Thymus (tissue), 11 donors: ENCODE data around the gene LRRC52. TPM values are rescaled to one million over a fixed set of nuclear protein-coding genes. Genes with fewer than 3 reads are reported as not detected.

Source experiments
- DNase-seq, 9 donors: peaks; one replicate each; pipeline ENCODE4 v3.0.0-alpha.2; 2013; ENCODE audit warnings: low spot score in 9 of 9, low read depth in 6 of 9, missing footprints in 1 of 9
- H3K27ac ChIP-seq, 2 donors: one replicate each; pipeline ENCODE4 v1.5.1; 2013; ENCODE audit warnings: control low read depth in 1 of 2, low read depth in 1 of 2, low read length in 1 of 2, mild to moderate bottlenecking in 1 of 2, moderate library complexity in 1 of 2
- H3K27me3 ChIP-seq, 2 donors: one replicate each; pipeline ENCODE4 v1.5.1; 2013; ENCODE audit warnings: low read length in 1 of 2; ENCODE audit not compliant: control insufficient read depth in 2 of 2, insufficient read depth in 1 of 2
- H3K36me3 ChIP-seq, 2 donors: one replicate each; pipeline ENCODE4 v1.5.1; 2013; ENCODE audit warnings: low read length in 1 of 2, mild to moderate bottlenecking in 1 of 2, moderate library complexity in 1 of 2; ENCODE audit not compliant: control insufficient read depth in 2 of 2, insufficient read depth in 2 of 2
- H3K4me1 ChIP-seq, 2 donors: one replicate each; pipeline ENCODE4 v1.5.1; 2013; ENCODE audit warnings: low read length in 2 of 2; ENCODE audit not compliant: control insufficient read depth in 2 of 2, insufficient read depth in 2 of 2
- H3K4me3 ChIP-seq, 2 donors: one replicate each; pipeline ENCODE4 v1.5.1; 2013; ENCODE audit warnings: low read length in 2 of 2, control low read depth in 1 of 2, mild to moderate bottlenecking in 1 of 2
- H3K9me3 ChIP-seq, 2 donors: one replicate each; pipeline ENCODE4 v1.5.1; 2013; ENCODE audit warnings: low read length in 1 of 2, mild to moderate bottlenecking in 1 of 2; ENCODE audit not compliant: control insufficient read depth in 2 of 2, insufficient read depth in 1 of 2
- WGBS: extraction: QIAGEN DNeasy Blood & Tissue Kit; methylation state at CpG from one replicate; pipeline ENCODE4 v1.1.7; 2013; 5-methylcytosine and 5-hydroxymethylcytosine counted together
- polyA plus RNA-seq: library from polyadenylated mRNA; stranded (reverse); fragments of 200-250 nt; gene quantifications from one replicate; pipeline ENCODE4 v1.2.3, GENCODE V29; 2013
- total RNA-seq: library from RNA; stranded (reverse); fragments of 120-200 nt; gene quantifications from one replicate; pipeline ENCODE4 v1.2.4, GENCODE V29; 2013
- donor health status: healthy.

Gene LRRC52
- total and polyA plus RNA-seq, 2 donors, result 0.05 TPM; not detected in 1

- 90% methylated on average over 4 of the region's 4 CpGs for WGBS
- no peaks in the 10 kb centered on the region for H3K4me1 ChIP-seq
- no peak for DNase-seq
- H3K36me3 ChIP-seq, result no peaks in the 10 kb centered on the region
- H3K27ac ChIP-seq, result no peak overlapping the region
- no peaks in the 10 kb centered on the region for H3K27me3 ChIP-seq
- H3K9me3 ChIP-seq, result no peaks in the 10 kb centered on the region
- H3K4me3 ChIP-seq, result no peak overlapping the region
Observed at GRCh38 chr1:165533254-165533653, 10.5 kb upstream of the LRRC52 start.

GRCh38 chr1:165536016-165536415 is 7.8 kb upstream of the LRRC52 start:
- WGBS, result 82% methylated on average over 3 of the region's 3 CpGs
- Histone ChIP-seq H3K36me3 (no peaks in the 10 kb centered on the region), H3K9me3 (no peaks in the 10 kb centered on the region), H3K27me3 (no peaks in the 10 kb centered on the region), H3K27ac (no peak overlapping the region), H3K4me1 (no peaks in the 10 kb centered on the region), H3K4me3 (no peak overlapping the region)
- DNase-seq, result no peak

DNA sequence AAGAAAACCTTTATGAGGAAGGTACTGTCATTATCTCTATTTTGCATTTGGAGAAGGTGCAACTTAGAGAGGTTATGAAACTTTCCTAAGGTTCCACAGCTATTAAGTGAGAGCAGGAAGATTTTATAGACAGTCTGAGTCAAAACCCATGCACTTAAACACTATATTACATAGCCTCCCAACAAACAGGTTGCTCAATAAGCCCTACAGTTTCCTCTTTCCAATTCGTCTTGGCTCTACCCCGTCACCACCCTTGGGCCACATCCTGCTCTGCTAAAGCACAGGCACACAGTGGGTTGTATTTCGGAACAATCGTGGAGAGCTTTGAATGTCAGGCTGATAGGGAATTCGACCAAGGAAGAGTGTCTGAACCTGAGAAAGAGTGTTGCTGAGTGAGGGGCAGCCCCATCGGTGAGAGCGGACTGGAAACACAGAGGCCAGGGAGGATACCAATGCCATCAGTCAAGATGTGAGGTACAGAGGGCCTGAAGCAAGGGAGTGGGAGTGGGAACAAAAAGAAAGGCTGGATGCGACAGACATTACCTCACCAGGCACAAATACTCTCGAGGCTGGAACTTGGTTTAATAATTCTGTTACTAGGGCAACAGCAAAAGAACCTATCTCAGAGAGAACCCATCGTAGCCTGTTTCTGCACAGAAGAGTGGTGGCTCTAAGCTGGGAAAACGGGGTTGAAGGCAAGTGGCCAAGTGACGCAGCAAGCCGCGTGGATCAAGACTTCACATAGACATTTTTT is 6.3 kb upstream of the LRRC52 start:
- H3K4me1 ChIP-seq, result no peaks in the 10 kb centered on the region
- H3K27ac ChIP-seq, result no peak overlapping the region
- no peak overlapping the region for H3K4me3 ChIP-seq
- H3K27me3 ChIP-seq, result no peaks in the 10 kb centered on the region
- H3K36me3 ChIP-seq, result no peaks in the 10 kb centered on the region
- WGBS, result 64% methylated on average over 14 of the region's 14 CpGs
- H3K9me3 ChIP-seq, result no peaks in the 10 kb centered on the region
- DNase-seq, result no peak

DNA sequence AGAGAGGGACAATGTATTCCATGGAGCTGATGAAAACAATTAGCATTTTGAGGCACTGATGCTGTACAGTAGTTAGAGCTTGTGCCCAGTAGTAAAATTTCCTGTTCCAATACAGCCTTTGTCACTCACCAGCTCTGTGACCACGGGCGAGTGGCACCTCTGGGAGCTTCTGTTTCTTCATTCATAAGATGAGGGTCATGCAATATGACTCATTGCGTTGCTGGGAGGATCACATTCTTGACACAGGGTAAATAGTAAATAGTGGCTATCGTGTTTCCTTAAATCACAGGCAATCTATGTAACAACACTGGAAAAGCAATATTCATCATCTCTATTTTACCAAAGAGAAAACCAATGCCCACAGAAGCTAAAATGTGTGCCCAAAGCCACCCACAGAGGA is 4.5 kb upstream of the LRRC52 start:
- H3K4me1 ChIP-seq, result no peaks in the 10 kb centered on the region
- no peaks in the 10 kb centered on the region for H3K9me3 ChIP-seq
- no peaks in the 10 kb centered on the region for H3K36me3 ChIP-seq
- DNase-seq, result no peak
- peaks cover 2 to 6% of the 10 kb centered on the region in 2 donors for H3K27me3 ChIP-seq
- WGBS, result 91% methylated on average over 4 of the region's 4 CpGs
- no peak overlapping the region for H3K27ac ChIP-seq
- no peak overlapping the region for H3K4me3 ChIP-seq

GRCh38 chr1:165539908-165540307 is 3.9 kb upstream of the LRRC52 start:
- 91% methylated on average over 3 of the region's 3 CpGs for WGBS
- H3K4me1 ChIP-seq, result no peaks in the 10 kb centered on the region
- H3K4me3 ChIP-seq, result no peak overlapping the region
- no peak overlapping the region for H3K27ac ChIP-seq
- H3K9me3 ChIP-seq, result no peaks in the 10 kb centered on the region
- H3K27me3 ChIP-seq, result peaks cover 2 to 8% of the 10 kb centered on the region in 2 donors
- H3K36me3 ChIP-seq, result no peaks in the 10 kb centered on the region
- DNase-seq, result no peak

- no peaks in the 10 kb centered on the region for H3K9me3 ChIP-seq
- 90% methylated on average over 6 of the region's 6 CpGs for WGBS
- H3K36me3 ChIP-seq, result no peaks in the 10 kb centered on the region
- H3K27me3 ChIP-seq, result peaks cover 2 to 10% of the 10 kb centered on the region in 2 donors
- no peak overlapping the region for H3K4me3 ChIP-seq
- H3K27ac ChIP-seq, result no peak overlapping the region
- H3K4me1 ChIP-seq, result no peaks in the 10 kb centered on the region
- DNase-seq, result no peak
Observed at GRCh38 chr1:165542015-165542631, 1.7 kb upstream of the LRRC52 start.

DNA sequence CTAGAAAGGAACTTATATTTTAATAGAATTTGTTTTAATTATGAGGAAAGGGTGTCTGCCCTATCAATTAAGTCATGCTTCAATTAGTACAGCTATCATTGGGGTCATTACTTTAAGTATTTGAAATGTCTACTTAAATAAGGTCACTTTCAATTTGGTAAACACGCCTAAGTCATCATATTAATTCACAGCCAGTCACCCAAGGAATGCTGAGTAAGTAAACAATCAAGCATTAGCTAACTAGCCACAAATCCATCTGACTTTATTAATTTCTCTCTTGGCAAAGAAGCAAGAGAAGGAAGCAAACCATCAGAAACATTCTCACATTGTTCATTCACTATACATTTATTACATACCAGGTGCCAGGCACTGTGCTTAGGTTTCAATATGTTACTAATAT is 1.2 kb upstream of the LRRC52 start:
- Histone ChIP-seq H3K4me3 (no peak overlapping the region), H3K27ac (no peak overlapping the region), H3K4me1 (no peaks in the 10 kb centered on the region), H3K27me3 (peaks cover 2 to 10% of the 10 kb centered on the region in 2 donors), H3K36me3 (no peaks in the 10 kb centered on the region), H3K9me3 (no peaks in the 10 kb centered on the region)
- no peak for DNase-seq
- WGBS, result 0% methylated on average over 1 of the region's 1 CpG

DNA sequence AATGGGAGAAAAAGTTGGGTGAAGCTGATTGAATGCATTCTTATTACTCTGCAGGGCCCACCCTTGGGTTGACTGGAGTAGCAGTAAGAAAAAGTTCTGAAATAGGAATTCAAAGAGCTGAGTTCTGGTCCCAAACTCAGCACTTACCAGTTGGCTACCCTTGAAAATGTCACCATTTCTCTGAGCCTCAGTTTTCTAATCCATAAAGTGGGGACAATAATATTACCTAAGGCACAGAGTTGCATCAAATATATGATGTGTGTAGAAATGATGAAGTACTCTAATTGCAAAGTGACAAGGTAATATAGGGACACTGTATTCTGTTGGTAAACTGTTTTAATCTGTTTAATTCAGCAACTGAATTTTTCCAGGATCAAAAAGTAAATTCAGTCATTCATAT is 1.2 kb downstream of the LRRC52 start:
- H3K36me3 ChIP-seq, result no peaks in the 10 kb centered on the region
- no peak for DNase-seq
- H3K9me3 ChIP-seq, result no peaks in the 10 kb centered on the region
- H3K27me3 ChIP-seq, result peaks cover 2 to 10% of the 10 kb centered on the region in 2 donors
- no peak overlapping the region for H3K27ac ChIP-seq
- H3K4me3 ChIP-seq, result no peak overlapping the region
- H3K4me1 ChIP-seq, result no peaks in the 10 kb centered on the region

DNA sequence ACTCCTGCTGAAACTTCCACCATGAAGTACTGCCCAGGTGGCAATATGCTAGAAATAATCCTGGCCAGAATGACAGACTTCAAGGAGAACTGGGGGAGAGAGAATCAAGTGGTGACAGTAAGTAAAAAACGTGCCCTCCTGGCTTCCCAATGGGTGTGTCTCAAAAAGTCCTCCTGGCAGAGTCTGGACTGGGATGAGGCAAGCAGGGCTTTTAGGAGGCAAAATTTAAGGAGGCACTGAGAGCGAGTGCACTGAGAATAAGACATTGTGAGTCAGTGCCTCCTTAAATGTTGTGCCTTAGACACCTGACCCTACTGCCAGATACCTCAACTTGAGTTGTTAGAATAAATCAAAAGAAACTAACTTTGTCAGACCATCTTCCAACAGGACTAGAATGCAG is 2.2 kb downstream of the LRRC52 start:
- H3K4me1 ChIP-seq, result no peaks in the 10 kb centered on the region
- no peaks in the 10 kb centered on the region for H3K36me3 ChIP-seq
- DNase-seq, result no peak
- H3K4me3 ChIP-seq, result no peak overlapping the region
- WGBS, result 59% methylated on average over 2 of the region's 2 CpGs
- no peaks in the 10 kb centered on the region for H3K9me3 ChIP-seq
- H3K27me3 ChIP-seq, result peaks cover 2 to 10% of the 10 kb centered on the region in 2 donors
- H3K27ac ChIP-seq, result no peak overlapping the region
